GM19035 (cell line): Measurements from ENCODE around the gene PTPRJ.
"Not testable (repeated sequence)": the region's sequence is repeated elsewhere in the genome, so short reads cannot be mapped to it uniquely, and the experiment has no call there.

Experiments used
- ATAC-seq: cut with Tn5 transposase; IDR thresholded peaks from one replicate; pipeline ENCODE4 v1.9.1; 2021; ENCODE audit not compliant: unreplicated experiment

Gene PTPRJ

DNA sequence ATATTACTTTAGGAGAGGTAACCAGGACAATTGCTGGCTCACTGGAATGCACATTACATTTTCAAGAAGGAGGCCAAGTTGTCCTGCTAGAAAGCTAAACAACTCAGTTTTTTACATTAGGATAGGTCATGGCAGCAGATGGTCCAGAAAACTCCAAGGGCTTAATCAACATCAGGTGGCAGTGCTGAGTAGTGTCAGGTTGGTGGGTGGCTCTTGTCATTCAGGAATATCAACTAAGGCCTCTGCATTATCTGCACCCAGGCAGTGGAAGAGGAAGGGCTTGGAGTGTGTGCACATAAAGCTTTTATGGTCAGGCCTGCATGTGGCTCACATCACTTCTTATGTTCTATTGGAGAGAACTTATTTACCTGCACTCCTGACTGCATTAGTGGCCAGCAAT is 204.1 kb downstream of the PTPRJ start:
- ATAC-seq: no peak

DNA sequence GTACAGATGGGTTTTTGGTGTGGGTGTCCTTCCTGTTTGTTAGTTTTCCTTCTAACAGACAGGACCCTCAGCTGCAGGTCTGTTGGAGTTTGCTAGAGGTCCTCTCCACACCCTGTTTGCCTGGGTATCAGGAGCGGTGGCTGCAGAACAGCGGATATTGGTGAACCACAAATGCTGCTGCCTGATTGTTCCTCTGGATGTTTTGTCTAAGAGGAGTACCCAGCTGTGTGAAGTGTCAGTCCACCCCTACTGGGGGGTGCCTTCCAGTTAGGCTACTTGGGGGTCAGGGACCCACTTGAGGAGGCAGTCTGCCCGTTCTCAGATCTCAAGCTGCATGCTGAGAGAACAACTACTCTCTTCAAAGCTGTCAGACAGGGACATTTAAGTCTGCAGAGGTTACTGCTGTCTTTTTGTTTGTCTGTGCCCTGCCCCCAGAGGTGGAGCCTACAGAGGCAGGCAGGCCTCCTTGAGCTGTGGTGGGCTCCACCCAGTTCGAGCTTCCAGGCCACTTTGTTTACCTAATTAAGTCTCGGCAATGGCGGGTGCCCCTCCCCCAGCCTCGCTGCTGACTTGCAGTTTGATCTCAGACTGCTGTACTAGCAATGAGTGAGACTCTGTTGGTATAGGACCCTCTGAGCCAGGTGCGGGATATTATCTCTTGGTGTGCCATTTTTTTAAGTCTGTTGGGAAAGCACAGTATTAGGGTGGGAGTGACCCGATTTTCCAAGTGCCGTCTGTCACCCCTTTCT is 210.7 kb downstream of the PTPRJ start:
- ATAC-seq: not testable (repeated sequence)

DNA sequence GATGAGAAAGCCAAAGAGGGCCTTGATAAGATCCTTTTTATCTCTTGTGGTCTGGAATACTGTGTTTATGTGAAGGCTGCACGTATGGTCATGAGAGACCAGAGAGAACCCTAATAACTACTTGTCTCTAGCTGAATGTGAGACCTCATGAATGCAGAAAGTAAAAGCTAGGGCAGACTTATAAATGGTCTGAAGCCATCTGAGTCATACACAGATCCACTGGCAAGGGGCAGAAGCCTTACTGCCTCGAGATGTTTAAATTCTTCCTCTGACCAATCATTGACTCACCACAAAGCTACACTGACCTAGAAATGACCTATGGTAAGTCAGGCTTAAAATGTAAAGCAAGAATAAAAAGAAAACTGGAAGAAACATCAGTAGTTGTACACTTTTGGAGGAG is 213.5 kb downstream of the PTPRJ start:
- no peak for ATAC-seq

DNA sequence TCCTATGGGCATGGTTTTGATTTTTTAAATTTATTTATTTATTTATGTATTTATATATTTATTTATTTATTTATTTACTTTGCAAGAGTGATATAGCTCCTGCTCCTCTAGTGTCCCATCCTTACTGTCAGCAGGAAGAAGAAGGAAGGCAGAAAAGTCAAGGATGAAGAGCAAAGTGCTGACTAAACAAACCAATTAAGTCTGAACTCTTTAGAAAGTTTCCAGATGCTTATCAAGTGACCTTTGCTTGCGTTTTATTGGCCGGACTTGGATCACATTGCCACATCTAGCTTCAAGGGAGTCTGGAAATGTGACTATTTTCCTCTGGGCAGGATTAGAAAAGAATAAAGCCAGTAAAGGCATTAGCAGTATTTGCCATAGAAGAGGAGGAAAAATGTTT is 227.5 kb downstream of the PTPRJ start:
- ATAC-seq: no peak

DNA sequence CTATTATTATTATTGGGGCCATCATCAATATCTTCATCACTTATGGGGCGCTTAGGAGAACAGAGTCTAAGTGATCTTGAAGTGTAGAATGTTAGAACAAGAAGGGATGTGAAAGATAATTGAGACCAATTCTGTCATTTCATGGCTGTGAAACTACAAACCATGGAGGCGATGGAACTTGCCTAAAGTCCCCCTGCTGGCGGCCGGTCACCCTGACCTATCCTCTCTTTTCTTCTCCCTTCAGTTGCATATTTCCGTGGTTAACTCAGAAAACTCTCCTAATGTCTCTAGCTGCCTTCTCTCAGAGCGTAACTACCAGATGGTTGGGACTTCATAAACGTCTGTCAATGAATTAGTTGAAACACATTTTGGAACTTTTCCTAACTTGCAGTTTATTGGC is 229.7 kb downstream of the PTPRJ start:
- no peak for ATAC-seq

DNA sequence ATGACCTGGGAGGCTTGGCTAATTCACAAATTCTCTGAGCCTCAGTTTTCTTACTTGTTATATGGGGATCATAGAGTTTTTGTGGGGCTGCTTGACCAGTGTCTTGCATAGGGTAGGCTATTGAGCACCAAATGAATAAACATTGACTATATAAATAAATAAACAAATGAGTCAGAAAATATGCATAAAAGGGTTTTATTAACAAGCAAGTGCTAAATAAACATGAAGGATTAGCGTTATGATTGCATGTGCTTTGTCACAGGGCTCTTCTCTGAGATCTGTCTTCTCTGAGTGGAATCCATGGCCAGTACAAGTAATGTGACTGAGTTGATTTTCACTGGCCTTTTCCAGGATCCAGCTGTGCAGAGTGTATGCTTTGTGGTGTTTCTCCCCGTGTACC is 236.2 kb downstream of the PTPRJ start, which contains the start of gene OR4B1:
TSS of gene OR4B1 (plus strand) at position 301 of the 400 bp plus-strand sequence. CDS start at position 301, 0 bp downstream.
- no peak for ATAC-seq
